H54 (cell line): ENCODE data around the gene CASP12.

Experiments
- DNase-seq: peaks from one replicate; pipeline ENCODE4 v3.0.0; 2011; ENCODE audit warnings: low spot score, mixed read lengths; ENCODE audit not compliant: insufficient read length
- FAIRE-seq: peaks from 3 replicates; lab custom pipeline; 2011; peaks lifted over from hg19 to GRCh38; lab: Jason Lieb, UNC
- POLR2A ChIP-seq: IDR thresholded peaks from 2 replicates; pipeline ENCODE4 v1.6.1; 2011; ENCODE audit warnings: low read depth, mild to moderate bottlenecking, low read length

The CASP12 gene

DNA sequence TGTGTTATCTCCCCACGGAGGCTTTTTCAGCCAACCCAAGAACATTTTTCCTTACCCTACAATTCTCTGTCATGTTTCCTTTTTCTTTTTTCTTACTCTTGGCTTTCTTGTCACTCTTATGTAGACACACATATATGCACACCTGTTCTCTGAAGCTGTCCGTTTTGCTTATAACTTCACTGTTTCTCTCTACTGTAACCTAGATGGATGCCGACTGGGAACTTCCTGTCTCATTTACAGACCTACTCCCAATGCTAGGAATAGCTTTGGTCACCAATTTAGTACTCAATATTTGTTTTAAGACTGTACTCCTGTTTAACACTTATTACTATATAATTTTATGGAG is 9.9 kb upstream of the CASP12 start:
- no peak for TF ChIP-seq POLR2A
- FAIRE-seq (no peak), DNase-seq (no peak)

DNA sequence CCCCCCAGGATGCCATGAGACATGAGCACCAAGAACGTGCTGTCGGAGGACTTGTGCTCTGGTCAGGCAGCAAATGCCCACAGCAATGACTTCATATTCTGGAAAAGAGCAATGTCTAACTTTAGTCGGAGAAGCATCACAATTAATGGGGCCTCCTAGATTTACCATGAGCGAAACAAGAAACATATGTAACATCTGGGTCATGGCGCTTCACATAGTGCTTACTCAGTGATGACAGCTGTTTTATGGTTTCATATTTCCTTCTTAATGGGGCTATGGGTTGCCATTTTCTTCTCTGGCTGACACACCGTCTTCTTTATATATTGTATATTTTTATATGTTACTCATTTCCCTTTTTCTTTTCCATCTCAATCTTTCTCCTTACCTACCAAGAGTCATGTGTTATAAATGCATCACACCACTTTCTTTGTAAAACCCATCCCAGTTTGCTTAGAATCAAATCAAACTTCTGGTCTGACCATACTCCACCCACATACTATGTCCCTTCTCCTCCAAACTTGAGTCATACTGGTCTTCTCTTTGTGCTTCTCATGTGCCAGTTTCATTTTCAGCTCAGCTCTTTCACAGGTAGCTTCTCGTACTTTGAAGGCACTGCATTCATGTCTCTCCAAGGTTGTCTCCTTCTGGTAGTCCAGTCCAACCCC is 9.4 kb upstream of the CASP12 start:
- TF ChIP-seq POLR2A, result no peak
- DNase-seq (no peak), FAIRE-seq (no peak)

DNA sequence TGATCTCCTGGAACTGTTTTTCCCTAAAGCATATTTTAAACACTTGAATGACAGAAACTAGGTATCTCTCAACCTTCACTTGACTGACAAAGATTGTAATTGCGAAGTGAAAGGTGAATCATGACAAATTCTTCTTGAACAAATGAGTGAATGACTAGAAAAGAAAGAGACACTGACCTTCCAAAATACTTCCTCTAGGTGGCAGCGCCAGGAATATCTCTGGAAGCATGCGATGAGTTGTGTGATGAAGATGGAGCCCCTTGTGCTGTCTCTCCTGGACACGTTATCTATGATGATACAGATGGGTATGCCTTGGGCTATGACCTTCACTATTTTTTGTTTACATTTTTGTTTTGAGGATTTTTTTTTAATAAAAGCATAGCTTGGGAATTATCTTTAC is 7.0 kb upstream of the CASP12 start:
- TF ChIP-seq POLR2A, result no peak
- FAIRE-seq (no peak), DNase-seq (no peak)

DNA sequence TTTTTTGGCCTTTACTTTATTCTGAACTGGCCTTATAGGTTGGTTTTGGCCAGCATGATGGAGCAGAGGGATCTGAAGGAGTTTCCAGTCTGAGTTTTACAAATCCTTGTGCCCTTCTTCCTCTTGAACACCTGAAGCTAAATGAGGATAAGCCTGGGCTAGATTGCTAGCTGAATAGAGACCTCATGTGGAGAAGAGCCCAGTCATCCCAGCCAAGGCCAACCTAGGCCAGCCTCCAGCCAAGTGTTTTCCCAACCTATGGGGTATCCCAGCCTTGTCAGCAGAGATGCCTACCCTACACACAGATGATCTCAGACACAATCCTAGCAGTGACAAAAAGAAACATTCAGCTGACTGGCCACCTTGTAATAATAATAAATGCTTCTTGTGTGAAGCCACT is 966 bp upstream of the CASP12 start:
- FAIRE-seq (no peak), DNase-seq (no peak)
- TF ChIP-seq POLR2A, result no peak

DNA sequence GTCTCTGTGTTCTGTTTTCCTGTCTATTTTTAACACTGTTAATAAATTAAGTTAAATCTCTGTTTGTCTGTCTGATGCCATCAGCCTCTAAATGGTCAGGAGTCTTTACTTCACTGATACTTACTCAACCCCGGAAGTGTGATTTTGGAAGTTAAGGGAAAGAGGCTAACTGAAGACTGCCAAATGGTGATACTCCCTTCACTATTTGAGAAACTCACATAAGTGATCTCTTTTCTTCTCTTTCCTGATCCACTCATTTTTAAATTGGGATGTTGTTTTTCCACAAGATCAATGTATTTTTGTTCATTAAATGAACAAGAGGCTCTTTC is 389 bp upstream of the CASP12 start:
- no peak for FAIRE-seq
- no peak for DNase-seq
- TF ChIP-seq POLR2A, result no peak

DNA sequence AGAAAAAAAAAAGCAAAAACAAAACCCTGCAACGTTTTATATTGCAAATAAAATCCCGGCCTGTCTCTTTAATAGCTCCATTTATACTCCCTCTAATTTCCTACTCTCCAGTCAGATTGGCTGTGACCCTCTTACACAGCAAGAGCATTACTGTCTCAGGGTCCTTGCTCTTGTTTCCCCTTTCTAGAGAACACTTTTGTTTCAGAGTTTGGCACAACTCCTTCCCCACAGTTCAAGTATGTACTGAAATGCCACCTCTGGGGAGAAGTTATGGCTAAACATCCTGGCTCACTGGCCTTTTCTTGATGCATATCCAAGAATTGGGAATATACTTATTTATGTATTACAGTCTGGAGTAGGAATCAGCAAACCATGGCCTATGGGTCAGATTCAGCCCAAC is 2.6 kb downstream of the CASP12 start:
- DNase-seq (no peak), FAIRE-seq (no peak)
- TF ChIP-seq POLR2A, result no peak

DNA sequence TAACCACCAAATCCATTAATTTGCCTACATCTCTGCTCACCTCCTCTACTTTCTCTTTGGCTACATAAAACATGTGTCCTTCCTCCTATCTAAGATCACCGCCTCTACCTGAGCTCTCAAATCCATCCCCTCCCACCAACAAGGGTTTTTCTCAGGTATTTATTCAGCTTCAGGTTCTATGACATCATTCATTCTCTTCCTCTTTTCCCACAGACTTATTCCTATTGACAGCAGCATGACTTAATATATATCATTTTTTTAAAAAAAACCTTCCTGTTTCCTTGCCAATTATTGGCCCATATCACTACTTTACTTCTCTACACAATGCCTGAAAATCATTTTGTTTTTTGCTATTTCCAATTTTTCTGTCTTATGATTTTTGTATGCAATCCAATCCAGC is 4.4 kb downstream of the CASP12 start:
- FAIRE-seq, result no peak
- DNase-seq, result no peak
- TF ChIP-seq POLR2A, result no peak

DNA sequence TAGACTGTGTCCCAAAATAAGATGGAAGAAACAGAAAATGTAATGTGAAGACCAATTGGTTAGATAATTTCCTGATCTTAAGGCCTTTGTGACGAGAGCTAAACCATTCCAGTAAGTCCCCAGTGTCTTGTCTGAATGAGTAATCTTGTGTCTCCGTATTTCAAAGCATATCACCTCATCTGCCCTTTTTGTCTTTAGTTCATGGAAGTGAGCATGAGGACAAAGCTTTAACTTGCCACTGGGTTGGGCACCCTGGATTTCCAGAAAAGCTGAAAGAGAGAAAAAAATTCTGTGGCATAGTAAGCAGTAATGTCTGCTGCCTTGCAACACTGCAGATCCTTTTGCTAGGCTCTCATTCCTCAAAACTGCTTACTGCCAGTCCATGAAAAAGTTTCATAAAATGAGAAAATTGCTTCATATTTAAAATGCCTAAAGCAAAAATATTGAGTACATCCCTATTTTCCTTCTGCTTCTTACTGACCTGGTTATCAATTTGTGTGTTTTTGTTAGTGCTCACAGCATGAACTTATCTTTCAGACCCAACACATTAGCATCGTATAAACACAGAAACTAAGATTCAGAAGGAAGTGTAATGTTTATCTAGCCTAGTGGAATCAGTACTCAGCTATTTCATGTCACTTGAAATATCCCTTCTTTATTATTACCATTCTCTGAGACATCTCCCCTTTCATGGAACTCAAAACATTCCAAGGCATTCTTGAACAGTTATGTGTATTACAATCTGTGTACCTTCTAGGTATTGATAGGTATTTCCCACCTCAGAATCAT is 5.3 kb downstream of the CASP12 start:
- peak; percentile 11 for FAIRE-seq
- TF ChIP-seq POLR2A, result no peak
- DNase-seq, result no peak

DNA sequence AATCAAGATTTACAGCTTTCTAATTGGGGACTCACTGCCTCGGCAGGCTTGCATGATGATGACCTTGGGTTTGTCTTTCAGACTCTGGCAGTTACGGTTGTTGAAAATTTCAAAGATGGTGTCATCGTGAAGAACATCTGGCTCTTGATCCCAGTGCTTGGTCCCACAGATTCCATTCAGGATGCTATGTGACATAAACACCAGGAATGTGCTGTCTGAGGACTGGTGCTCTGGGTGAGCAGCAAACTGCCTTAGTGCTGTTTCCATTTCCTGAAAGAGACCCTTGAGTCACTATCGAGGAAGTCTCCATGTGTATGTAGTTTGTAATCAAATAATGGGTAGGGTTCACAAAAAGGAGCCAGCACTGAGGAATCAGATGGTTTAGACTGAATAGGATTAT is 7.1 kb downstream of the CASP12 start:
- FAIRE-seq (no peak), DNase-seq (no peak)
- TF ChIP-seq POLR2A, result no peak

DNA sequence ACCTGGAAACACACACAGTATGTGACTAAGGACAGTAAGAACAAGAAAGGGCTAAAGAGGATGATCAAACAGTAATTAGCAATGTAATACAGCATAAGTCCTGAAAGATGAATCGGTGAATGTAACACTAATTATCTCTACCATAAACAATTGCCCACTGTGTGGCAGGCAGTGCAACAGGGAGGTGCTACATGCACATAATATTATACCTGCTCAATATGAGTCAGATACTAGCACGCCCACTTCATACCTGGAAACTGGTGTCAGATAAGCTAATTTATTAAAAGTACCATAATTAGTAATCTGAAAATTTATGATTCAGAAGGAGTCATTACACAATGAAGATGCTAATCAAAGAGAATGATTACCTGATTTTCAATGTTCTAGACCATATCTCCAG is 14.9 kb downstream of the CASP12 start:
- FAIRE-seq (no peak), DNase-seq (no peak)
- no peak for TF ChIP-seq POLR2A

DNA sequence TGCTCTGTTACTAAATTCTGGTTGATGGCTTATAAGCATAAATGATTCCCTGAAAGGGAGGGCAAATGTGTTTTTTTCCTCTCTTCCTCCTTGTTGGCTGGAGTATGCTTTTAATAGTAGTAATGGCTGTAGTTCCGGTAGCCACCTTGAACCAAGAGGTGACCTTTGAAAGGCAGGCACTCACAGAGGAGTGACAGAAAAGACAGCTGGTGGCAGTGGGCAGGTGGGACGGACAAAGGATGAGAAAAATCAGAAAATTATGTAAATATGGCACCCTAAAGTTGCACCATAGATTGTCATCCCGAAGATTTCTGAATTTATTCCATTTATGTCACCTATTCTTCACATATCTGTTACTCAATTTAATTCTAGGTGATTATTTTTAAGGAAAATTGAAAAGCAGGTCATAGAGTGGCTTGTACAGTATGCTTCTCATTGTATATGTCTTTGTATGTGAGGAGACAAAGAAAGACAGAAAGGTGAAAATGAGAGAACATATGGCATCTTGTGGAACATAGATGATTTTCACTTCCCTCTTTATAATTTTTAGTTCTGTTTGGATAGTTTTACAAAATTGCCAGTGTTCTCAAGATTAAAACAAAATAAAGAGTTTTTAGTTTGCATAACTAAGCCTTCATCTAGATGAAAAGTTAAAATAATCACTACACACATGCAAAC is 17.0 kb downstream of the CASP12 start:
- no peak for DNase-seq
- TF ChIP-seq POLR2A, result no peak
- no peak for FAIRE-seq

DNA sequence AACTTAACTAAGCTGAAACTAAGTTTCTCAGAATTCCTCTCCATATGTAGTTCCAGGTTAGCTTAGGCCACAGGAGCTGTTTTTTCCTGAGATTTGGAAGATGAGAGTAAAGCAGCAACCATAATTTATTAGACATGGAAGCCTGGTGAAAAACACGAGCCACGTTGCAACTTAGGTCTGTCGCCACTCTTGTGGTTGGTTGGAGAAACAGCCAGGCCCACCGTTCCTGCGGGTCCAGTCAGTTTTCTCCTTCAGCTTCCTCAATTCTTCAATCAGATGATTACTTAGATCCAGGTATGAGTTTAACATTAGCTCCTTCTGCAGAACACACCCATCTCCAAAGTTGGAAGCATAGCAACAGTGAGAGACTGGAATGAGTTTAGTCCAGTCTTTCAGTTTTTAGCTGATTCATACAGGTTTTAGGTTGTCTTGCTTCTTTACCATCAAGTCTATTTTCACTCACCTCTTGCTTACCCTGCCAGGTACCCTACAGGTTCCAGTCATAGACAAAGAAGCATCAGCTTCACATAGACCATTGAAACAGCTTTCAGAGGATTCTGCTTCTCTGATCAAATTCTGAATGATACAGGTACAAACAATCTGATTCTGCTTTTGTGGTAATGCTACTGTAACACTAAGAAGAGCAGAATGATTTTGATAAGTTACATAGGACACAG is 18.6 kb downstream of the CASP12 start:
- FAIRE-seq, result no peak
- no peak for DNase-seq
- TF ChIP-seq POLR2A, result no peak

DNA sequence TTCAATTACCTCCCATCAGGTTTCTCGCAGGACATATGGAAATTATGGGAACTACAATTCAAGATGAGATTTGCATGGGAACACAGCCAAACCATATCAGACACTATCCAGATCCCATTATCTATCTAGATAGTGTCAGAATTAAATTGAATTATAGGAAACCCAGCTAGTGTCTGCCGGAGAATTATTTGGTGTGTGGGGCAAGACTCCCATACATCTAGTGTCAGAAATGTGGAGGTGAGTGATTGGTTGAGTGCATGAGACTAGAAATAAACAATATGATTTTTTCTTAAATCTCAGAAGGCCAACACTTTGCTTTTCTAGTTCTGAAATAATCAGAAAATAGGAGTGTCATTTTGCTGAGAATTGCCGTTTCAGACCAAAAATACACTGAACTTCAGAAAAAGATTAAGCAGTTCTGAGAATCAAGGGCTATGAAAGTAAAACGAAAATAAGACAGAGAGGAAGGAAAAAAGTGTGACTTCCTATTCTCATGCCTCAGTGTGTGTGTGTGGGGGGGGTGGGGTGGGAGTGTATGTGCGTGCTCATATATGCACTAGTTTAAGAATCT is 21.3 kb downstream of the CASP12 start:
- FAIRE-seq (no peak), DNase-seq (no peak)
- no peak for TF ChIP-seq POLR2A

DNA sequence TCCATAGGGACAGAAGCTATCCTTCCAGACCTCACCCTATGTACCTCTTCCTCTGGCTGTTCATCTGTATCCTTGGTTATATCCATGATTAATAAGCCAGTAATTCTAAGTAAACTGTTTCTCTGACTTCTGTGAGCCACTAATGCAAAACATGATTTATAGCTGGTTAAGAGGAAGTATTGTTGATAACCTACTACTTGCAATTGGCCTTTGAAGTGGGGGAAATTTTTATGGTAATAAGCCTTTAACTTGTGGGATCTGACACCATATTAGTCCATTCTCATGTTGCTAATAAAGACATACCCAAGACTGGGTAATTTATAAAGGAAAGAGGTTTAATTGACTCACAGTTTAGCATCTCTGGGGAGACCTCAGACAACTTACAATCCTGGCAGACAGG is 21.9 kb downstream of the CASP12 start:
- FAIRE-seq, result no peak

DNA sequence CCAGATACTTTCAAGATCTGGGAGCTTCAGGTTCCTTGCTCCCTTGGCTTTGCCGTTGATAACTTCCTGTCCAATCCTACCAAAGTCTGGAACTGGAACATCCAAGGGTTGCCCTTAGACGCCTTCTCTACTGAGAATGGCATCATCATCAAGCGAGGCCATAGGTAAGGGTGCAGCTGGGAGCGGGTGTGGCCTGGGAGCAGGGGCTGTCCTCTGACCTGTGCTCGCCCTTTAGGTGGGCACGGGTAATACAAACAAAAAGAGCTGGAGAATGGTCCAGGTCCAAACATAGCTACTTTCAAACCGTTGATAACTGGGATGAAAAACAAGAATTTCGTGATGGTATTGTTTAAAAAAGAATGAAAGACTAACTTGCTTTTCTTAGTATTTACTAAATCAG is 25.0 kb downstream of the CASP12 start:
- FAIRE-seq, result no peak
- no peak for DNase-seq
- no peak for TF ChIP-seq POLR2A

More for the DNA sequence above, 21.9 kb downstream of the CASP12 start:
- TF ChIP-seq POLR2A, result no peak
- DNase-seq, result no peak
